Mesenteric fat pad (tissue), 1 donor: Measurements from ENCODE around the gene SCYGR1. TPM values are rescaled to one million over a fixed set of nuclear protein-coding genes. Genes with fewer than 3 reads are reported as not detected.
"Not testable (repeated sequence)": the region's sequence is repeated elsewhere in the genome, so short reads cannot be mapped to it uniquely, and the experiment has no call there.

Experiments used
- DNase-seq: peaks from one replicate; pipeline ENCODE4 v3.0.0-alpha.2; 2020; ENCODE audit warnings: low spot score
- total RNA-seq: library from RNA; stranded (reverse); fragmentation: NEBNext Ultra II Directional; extraction: Animal tissue kit (Norgen Biotek cat#: 25700); gene quantifications from one replicate; pipeline ENCODE4 v1.2.1, GENCODE V29; 2021
- donor health status: DM: yes; HTN: yes; CAD: no.

SCYGR1 gene
- total RNA-seq, 1 donor from 2014 or later, result not detected

GRCh38 chr2:227402959-227403358 is 15.2 kb upstream of the SCYGR1 start:
- no peak for DNase-seq

DNA sequence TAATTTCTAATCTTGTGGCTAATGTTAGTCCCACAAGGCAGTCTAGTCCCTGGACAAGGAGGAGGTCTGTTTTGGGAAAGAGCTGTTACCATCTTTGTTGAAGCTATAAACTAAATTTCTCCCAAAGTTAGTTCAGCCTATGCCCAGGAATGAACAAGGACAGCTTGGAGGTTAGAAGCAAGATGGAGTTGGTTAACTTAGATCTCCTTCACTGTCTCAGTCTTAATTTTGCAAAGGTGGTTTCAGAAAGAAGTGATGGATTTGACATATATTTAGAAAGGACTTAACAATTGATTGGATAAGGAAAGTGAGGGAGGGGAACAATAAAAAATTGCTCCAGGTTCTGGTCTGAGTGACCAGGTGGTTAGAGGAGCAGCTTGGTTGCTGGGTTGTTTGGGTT is 14.6 kb upstream of the SCYGR1 start:
- no peak for DNase-seq

DNA sequence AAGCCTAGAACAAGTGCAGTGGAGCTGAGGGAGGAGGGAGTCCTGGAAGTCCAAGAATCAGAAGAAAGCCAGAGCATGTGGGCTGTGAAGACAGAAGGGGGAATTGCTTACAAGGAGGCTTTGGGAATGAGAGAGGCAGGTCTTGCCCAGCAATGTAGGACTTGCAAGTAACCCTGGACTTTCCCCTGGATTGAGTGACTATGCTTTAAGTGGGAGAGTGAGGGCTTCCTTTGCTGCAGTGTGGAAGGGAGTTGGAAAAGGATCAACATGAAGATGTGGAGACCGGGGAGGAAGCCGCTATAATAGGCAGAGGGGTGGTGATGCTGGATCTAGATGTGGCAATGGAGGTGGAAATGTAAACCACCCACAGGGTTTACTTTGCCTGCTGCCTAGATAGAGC is 13.8 kb upstream of the SCYGR1 start:
- DNase-seq, result no peak

GRCh38 chr2:227398684-227399670 is 11.2 kb upstream of the SCYGR1 start:
- DNase-seq, result no peak

GRCh38 chr2:227397562-227397961 is 9.8 kb upstream of the SCYGR1 start:
- DNase-seq, result no peak

- no peak for DNase-seq
Measured at GRCh38 chr2:227395556-227395955, 7.8 kb upstream of the SCYGR1 start.

- DNase-seq, result no peak
Measured at GRCh38 chr2:227394401-227394800, 6.7 kb upstream of the SCYGR1 start.

DNA sequence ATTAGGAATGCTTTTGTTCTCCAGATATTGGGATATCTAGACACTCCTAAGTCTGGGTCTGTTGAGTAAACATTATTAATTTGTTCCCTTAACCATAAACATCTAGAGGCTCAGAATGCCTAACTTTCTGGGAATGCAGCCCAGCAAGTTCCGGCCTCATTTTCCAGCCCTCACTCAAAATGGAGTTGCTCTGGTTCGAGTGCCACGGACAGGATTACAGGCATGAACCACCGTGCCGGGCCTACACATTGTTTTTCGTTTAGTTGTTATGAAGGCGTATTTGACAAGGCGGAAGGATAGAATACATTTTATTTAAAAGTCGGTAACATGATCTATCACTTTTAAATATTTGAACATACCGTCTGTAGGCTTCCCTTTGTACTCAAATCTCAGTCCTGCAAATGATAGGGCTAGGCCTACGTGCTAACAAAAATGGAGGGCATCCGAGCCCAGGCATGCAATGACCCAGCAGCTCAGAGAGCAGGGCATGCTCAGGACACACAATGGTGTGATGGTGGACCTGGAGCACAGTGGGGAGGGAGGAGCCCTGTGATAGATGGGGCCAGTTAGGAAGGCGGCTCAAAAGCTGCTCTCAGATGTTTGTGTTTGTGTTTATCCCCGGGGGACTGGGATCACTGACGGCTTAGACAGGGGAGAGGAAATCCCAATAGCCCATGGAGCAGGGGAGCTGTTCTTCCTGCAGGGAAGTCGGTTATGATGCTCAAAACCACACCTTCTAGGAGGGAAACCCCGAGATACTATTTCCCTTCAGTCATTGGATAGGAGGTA is 2.9 kb upstream of the SCYGR1 start:
- DNase-seq, result no peak

DNA sequence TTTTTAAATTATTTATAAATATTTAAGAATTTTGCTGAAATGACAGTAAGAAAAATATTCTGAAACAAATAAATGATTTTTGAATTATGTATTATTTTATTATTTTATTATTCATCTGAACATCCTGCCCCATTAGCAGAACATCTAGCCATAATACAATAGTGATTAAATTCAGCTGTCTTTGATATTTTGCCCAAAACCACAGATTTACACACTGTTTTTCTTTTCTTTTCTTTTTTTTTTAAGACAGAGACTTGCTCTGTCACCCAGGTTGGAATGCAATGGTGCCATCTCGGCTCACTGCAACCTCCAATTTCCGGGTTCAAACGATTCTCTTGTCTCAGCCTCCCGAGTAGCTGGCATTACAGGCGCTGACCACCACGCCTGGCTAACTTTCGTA is 1.9 kb upstream of the SCYGR1 start:
- DNase-seq, result no peak

DNA sequence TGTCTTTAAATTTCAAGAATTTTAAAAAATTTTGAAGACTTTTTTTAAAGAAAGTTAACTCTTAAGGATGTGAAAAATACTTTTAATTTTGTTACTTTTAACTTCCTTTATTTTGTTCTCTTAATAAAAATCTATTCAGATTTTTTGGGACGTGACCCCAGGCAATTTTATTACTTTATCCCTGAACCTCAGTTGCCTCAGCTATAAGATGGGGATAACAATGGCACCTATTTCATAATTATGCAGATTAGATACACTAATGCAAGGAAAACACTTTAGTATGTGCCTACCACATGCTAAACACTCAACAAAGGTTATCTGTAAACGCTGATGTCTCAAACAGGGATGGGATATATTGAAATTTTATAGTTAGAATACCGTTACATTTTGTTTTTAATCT is 1.5 kb upstream of the SCYGR1 start:
- DNase-seq, result no peak

GRCh38 chr2:227388537-227389011 is 825 bp upstream of the SCYGR1 start:
- DNase-seq, result no peak

GRCh38 chr2:227386630-227387029 is 1.1 kb downstream of the SCYGR1 start:
- no peak for DNase-seq

- DNase-seq, result no peak
Measured at GRCh38 chr2:227383686-227384085, 4.1 kb downstream of the SCYGR1 start.

DNA sequence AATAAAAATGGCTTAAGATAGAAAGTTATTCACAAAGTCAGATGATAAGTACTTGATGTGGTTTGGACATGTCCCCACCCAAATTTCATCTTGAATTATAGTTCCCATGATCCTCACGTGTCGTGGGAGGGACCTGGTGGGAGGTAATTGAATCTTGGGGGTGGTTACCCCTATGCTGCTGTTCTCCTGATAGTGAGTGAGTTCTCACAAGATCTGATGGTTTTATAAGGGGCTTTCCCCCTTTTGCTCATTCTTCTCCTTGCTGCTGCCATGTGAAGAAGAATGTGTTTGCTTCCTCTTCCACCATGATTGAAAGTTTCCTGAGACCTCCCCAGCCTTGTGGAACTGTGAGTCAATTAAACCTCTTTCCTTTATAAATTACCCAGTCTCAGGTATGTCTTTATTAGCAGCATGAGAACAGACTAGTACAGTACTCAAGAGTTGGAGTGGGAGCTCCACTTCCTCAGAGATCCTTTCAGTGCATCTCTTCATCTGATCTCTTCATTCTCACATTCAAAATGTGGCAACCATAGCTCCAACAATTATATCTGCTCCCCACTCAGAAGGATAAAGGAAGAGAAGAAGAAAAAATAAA is 5.4 kb downstream of the SCYGR1 start:
- not testable (repeated sequence) for DNase-seq

DNA sequence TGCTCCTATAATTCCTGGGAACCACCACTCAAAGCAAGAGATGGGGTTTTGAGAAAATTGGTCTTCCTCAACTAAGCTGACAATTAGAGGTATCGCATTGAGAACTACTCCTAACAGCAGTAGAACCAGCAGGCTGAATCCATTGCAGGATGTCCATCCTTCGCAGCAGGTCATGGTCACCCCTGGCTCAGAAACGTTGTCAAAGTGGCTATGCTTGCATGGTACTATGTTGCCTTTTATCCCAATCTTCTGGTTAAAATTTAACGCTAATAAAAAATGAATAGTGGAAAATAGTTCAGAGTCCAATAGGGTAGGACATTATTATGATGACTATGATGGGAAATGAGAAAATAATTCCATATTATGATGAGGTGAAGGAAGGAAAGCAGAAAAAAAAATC is 8.7 kb downstream of the SCYGR1 start, which contains the start of gene TM4SF20:
Gene TM4SF20, minus strand, starts transcription at position 212 of the 400 bp plus-strand sequence. Its CDS starts 38 bp downstream, at position 174.
- no peak for DNase-seq

GRCh38 chr2:227378371-227378782 is 9.4 kb downstream of the SCYGR1 start:
- DNase-seq, result no peak

- no peak for DNase-seq
Measured at GRCh38 chr2:227377467-227378351, 10.0 kb downstream of the SCYGR1 start.

- DNase-seq, result no peak
Measured at GRCh38 chr2:227376656-227377396, 10.9 kb downstream of the SCYGR1 start.

DNA sequence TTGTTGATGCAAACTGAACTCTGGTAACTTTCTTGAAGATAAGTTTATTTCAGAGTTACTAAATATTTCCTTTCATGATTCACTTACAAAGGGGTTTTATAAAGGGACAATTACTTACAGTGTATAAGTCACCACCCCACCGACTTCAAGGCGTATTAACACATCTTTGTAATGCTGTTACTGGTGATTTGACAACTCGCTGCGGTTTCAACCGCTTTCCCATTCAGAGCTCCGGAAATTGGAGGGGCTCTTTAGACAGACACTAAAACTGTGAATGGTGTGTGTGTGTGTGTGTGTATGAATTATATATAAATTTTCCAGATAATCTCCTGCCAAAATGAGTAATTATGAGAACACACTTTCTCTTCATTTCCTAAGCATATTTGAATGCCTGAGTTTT is 13.6 kb downstream of the SCYGR1 start:
- DNase-seq, result no peak

GRCh38 chr2:227373389-227373788 is 14.4 kb downstream of the SCYGR1 start:
- no peak for DNase-seq
